DOHH2 (cell line): ENCODE results near the gene LSM14B.

Source experiments
- CTCF ChIP-seq: fragments of 200-600 bp; sonication (generic); IDR thresholded peaks from one replicate; pipeline ENCODE4 v1.5.1; 2014; ENCODE audit warnings: antibody characterized with exemption, mild to moderate bottlenecking, low read depth, low read length; ENCODE audit not compliant: poor library complexity, severe bottlenecking
- EZH2phosphoT487 ChIP-seq: fragments of 200-600 bp; sonication (generic); IDR thresholded peaks from 2 replicates; pipeline ENCODE4 v1.6.1; 2017; ENCODE audit warnings: borderline replicate concordance, mild to moderate bottlenecking, antibody characterized with exemption, low read length, moderate library complexity, mixed read lengths

GRCh38 chr20:62145688-62146018 is 23.4 kb downstream of the LSM14B start:
- no peak for TF ChIP-seq CTCF
- TF ChIP-seq EZH2phosphoT487 = no peak
